ENCODE data around the gene CHMP5. TPM values are rescaled to one million over a fixed set of nuclear protein-coding genes. Genes with fewer than 3 reads are reported as not detected.

The CHMP5 gene
- polyA plus RNA-seq, 3 donors = 27.3 to 104 (median 51.4) TPM

DNA sequence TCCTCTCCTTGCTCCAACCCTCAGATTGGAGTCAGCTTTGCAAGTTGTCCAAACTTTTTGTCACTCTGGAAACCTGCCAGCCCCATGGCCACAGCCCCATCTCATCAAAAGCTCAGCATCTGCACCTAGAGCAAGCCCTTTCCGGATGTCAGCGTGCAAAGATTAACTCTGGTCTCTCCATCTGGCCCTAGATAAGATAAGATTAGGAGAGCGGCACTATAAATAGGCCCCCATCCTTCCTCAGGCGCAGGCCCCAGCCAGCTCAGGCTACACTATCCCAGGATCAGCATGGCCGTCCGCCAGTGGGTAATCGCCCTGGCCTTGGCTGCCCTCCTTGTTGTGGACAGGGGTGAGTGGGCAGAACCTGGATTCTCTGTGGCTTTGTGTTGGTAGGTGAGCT is 24.9 kb upstream of the CHMP5 start, which contains the start of gene SPINK4:
SPINK4 (plus strand) TSS at position 247 of the 400 bp plus-strand sequence; CDS start at position 289, 42 bp downstream.
- no peak within 1 kb of the TSS for H3K27ac ChIP-seq (ENCODE audit: low read depth, low read length)
- 43 to 48% (median 44%) methylated on average over 7 of the region's 7 CpGs for WGBS, 3 donors

DNA sequence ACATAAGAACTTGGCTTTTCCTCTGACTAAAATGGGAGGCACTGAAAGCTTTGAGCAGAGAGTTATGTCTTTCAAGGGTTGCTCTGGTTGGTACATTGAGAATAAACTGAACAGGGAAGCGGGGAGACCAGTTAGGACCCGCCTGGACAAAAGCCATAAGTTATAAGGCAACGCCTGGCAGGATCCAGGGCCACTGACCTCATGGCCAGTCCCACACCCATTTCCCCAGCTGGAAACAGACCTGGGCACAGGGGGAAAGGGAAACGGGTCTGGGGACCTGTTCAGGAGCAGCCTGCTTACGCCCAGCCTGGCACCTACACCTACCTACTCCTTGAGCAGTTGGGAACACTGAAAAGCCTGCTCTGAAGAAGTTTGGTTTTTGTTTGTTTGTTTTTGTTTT is 23.6 kb upstream of the CHMP5 start:
- WGBS, 3 donors = 60 to 82% (median 72%) methylated on average over 5 of the region's 5 CpGs
- no peak overlapping the region for H3K27ac ChIP-seq (ENCODE audit: low read depth, low read length)

DNA sequence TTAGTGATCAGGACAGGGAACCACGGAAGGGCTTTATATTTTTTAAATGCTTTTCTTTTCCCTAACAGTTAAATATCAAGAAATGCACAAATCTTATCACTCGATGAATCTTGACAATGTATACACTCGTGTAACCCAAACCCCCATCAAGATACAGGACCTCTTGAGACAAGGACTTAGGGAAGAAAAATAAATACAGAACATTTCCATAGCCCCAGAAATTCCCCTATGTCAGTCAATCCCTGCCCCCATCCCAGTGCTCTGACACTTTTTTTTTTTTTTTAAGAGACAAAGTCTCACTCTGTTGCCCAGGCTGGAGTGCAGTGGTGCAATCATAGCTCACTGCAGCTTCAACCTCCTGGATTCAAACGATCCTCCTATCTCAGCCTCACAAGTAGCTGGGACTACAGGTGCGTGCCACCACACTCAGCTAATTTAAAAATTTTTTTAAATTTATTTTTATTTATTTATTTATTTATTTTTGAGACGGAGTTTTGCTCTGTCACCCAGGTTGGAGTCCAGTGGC is 22.2 kb upstream of the CHMP5 start:
- 75 to 85% (median 77%) methylated on average over 6 of the region's 6 CpGs for WGBS, 3 donors
- no peak overlapping the region for H3K27ac ChIP-seq (ENCODE audit: low read depth, low read length)

DNA sequence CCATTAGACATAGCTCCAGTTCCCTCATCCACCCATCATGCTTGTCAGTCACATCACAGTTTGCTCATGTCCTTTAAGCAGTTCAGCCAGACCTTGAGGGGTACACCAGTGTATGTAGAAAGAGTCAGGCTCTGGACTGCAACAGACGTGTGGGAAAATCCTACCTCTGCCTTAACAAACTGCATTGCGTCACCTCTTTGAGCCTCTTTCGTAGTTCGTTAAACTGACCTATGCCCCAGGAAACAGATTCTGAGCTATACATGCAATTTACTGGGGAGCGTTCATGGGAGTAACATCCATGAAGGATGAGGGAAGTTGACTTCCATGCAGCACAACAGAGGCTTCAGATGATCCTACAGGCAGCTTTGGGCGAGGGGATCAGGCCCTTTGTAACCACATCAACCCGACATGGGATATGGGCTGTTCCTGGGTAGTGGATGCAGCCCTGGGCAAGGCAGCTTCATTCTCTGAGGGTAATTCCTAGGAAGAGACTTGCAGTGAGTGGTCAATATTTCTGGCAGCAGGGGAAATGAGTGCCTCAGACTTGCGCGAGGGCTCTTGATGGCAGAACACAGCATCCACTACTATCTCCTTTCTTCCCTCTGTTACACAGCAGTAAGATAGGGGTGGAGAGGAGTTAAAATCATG is 20.6 kb upstream of the CHMP5 start:
- H3K27ac ChIP-seq (ENCODE audit: low read depth, low read length) = no peak overlapping the region
- WGBS, 3 donors = 72 to 78% (median 74%) methylated on average over 9 of the region's 9 CpGs

DNA sequence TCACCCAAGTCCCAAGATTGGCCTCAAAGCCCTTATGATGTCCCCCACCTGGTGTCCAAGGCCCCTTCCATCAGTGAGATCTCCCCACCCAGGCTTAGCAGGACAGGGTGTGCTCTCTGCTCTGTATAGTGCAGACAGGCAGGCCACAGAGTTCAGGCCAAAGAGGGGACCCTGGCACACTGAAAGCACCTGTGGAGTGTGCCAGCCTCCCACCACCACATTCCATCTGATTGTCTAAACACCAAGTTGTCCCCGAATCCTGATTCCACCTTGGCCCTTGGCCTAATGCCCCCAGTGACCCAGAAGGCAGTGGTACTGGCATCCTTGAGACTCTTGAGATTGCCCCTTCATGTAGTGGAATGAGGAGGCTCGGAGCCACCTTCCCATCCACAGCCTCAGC is 19.5 kb upstream of the CHMP5 start:
- WGBS, 3 donors = 91 to 98% (median 96%) methylated on average over 2 of the region's 2 CpGs
- no peak overlapping the region for H3K27ac ChIP-seq (ENCODE audit: low read depth, low read length)

DNA sequence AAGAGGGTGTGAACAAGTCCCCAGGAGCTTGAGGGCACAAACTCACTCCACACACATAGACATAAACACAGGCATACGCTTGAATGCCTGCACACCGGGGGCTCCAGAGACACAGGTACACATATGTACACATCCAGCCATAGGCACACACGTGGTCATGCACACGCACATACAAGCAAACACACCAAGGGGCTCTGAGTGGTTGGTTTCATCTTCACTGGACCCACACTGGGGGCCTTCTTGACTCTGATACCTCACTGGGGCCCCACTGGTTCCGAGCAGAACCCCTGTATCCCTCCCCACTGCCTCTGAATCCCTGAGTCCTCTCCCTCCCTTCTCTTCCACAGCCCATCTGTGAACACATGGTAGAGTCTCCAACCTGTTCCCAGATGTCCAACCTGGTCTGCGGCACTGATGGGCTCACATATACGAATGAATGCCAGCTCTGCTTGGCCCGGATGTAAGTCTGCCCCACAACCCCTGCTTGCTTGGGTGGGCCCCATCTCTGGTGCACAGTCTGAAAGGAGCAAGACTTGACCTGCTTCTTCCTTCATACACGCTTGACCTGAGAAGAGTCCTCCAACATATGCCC is 18.5 kb upstream of the CHMP5 start:
- WGBS, 3 donors = 90 to 94% (median 91%) methylated on average over 9 of the region's 9 CpGs
- no peak overlapping the region for H3K27ac ChIP-seq (ENCODE audit: low read depth, low read length)

DNA sequence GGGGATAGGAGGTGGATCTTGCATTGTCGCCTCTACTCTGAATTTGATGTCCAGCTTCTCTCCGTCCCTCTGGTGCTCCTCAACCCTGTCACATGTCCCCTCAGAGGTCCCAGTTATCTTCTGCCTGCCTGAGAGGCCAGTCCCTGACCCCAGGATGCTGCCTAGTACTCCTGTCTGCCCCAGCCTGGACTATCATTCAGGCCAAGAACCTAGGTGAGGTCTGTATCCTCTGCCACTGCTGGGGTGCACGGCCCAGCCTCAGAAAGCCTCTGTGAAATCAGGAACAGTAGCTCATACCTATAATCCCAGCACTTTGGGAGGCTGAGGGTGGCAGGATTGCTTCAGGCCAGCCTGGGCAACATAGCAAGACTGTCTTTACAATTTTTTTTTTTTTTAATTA is 16.2 kb upstream of the CHMP5 start:
- no peak overlapping the region for H3K27ac ChIP-seq (ENCODE audit: low read depth, low read length)
- WGBS, 3 donors = 94 to 98% (median 95%) methylated on average over 3 of the region's 3 CpGs

DNA sequence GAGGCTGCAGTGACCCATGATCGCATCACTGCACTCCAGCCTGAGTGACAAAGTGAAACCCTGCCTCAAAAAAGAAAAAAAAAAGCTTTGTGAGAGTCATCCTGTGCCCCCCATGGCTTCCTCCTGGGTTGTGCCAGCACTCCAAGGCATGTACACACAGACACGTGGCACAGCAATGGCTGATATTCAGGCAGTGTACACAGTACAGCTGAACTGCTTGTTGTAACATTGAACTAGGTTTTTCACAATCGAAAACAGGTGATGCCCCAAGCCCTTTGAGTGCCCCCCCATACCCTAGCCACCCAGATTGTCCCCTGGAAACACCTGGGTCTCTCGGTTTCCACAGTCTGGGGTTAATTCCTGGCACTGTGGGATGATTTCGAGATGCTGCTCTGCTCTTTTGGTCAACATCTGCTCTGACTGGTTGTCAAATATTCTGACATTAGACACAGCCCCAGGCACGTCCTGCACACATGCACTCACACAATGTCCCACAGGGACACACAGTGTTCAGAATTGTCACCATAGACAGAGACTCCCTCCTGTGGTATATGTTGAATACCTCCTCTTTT is 15.7 kb upstream of the CHMP5 start:
- H3K27ac ChIP-seq (ENCODE audit: low read depth, low read length) = no peak overlapping the region
- 72 to 81% (median 80%) methylated on average over 6 of the region's 6 CpGs for WGBS, 3 donors

DNA sequence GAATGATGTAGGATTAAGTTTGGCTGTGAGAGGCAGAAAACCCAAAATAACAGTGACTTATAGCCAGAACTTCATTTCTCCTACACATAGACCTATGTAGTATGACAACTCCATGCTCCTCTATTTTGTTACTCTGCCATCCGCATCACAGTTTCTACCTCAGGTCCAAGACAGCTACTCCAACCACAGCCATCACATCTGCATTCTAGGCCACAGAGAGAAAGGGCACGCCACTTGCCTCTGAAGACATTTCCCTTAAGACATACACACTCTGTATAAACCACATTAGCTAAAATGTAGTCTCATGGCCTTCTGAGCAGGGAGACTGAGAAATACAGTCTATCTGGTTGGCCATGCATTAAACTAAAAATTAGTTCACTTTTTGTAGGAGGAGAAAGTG is 14.9 kb upstream of the CHMP5 start:
- no peak overlapping the region for H3K27ac ChIP-seq (ENCODE audit: low read depth, low read length)
- WGBS, 3 donors = 90 to 100% (median 92%) methylated on average over 2 of the region's 2 CpGs

DNA sequence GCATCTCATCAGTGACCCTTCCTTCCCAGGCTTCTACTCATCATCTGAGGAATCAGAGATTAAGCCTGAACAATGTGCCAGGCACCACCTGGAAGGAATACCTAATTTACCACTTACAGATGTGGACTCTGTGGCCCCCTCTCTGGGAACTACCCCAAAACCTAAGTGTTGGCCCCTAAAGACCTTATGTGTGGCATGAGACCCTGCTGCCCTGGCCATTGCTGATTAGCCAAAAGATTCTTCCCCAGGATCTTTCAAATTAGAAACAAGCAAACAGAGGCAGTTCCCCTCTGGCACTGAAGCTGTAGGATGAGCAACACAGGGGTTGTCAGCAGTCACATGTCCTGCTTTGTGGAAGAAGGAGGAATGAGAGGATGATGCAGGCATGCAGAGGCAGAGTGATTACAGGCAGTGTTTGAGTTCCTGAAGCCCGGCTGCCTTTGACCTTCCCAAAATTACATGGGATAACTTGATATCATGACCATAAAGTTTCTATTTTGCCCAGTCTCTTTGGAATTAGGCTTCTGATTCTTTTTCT is 14.3 kb upstream of the CHMP5 start:
- no peak overlapping the region for H3K27ac ChIP-seq (ENCODE audit: low read depth, low read length)
- 71 to 83% (median 77%) methylated on average over 1 of the region's 1 CpG for WGBS, 3 donors

DNA sequence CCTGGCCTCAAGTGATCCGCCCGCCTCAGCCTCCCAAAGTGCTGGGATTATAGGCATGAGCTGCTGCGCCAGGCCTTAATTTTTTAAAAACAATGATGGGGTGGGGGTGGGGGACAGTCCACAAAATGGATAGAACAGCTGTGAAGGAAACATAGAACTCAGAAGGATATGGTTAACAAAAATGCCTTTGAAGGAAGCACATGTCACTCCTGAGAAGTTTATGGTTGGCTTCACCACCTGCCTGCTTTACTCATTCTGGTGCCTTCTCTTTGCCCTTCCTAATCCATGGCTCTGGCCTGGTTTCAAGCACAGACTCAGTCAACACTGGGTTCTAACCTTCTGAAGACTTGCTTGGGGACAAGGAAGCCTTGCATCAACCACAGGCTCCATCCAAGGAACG is 10.6 kb upstream of the CHMP5 start:
- H3K27ac ChIP-seq (ENCODE audit: low read depth, low read length) = no peak overlapping the region
- 94 to 97% (median 96%) methylated on average over 4 of the region's 4 CpGs for WGBS, 3 donors

DNA sequence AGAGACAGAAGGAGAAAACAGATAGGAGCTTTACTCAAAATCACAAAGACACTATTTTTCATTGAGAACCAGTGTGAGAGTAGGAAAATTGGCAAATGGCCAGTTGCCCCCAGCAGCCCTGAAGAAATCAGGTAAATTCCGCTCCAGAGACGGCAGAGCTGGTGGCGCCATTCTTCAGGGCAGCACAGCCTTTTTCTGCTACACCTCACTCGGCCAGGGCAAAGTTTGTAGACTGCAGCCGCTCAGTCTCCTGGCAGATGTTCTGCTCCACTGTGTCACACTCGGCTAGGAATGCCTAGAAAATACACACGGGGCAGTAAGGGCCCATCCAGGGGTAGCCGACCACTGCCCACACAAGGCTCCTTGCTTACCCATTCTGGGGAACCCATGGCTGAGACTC is 9.8 kb upstream of the CHMP5 start:
- 92 to 98% (median 95%) methylated on average over 8 of the region's 8 CpGs for WGBS, 3 donors
- H3K27ac ChIP-seq (ENCODE audit: low read depth, low read length) = no peak overlapping the region

DNA sequence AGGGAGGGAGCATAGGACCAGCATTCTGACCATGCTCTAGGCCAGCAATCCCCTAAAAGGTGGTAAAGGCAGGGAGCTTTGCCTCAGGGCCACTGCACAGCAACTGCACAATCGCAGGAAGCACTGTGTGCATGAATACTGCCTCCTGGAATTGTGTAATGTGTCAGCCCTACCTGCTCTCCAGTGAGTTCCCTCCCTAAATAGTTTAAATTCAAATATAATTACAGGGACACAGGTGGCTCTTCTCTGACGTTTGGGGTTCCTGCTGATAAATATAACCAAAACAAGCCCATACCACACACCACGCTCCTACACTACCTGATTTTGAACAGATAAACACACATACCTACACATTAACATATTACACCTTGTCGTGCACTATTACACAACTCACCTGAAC is 9.4 kb upstream of the CHMP5 start:
- WGBS, 3 donors = 89 to 92% (median 91%) methylated on average over 4 of the region's 4 CpGs
- no peak overlapping the region for H3K27ac ChIP-seq (ENCODE audit: low read depth, low read length)

DNA sequence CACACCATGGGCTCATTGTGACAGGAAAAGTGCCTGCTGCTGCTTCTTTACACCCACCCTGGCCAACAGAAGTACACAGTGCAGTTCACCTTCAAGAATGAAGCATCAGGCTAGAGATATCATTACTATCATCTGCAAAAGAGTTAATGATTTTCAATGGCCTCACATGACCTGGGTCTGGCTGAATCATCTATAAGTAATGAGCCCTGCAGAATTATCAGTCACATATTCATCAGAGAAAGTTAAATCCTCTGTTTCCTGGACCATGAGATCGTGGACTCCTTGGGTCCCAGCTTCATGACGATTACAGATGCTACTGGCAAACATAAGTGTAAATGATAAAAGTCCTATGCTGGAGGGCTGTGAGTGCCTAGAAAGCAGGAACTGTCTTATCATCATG is 8.6 kb upstream of the CHMP5 start:
- WGBS, 3 donors = 85 to 94% (median 89%) methylated on average over 2 of the region's 2 CpGs
- H3K27ac ChIP-seq (ENCODE audit: low read depth, low read length) = no peak overlapping the region

DNA sequence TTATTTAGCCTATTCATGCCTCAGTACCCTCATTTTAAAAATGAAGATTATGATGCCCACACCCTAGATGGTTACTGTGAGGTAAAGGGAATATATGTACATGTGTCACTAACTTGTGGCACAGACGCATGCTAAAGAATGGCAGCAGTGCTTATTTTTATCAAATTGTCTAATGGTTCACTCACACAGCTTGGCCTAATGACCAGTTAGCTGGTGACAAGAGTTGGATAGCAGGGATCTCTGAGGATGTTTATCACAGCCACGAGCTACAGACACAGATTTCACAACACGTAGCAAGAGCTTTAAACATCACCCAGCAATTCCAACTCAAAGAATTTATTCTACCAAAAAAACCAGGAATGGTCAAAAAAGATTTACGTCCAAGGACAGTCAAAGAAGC is 7.6 kb upstream of the CHMP5 start:
- 83 to 92% (median 87%) methylated on average over 4 of the region's 4 CpGs for WGBS, 3 donors
- no peak overlapping the region for H3K27ac ChIP-seq (ENCODE audit: low read depth, low read length)

DNA sequence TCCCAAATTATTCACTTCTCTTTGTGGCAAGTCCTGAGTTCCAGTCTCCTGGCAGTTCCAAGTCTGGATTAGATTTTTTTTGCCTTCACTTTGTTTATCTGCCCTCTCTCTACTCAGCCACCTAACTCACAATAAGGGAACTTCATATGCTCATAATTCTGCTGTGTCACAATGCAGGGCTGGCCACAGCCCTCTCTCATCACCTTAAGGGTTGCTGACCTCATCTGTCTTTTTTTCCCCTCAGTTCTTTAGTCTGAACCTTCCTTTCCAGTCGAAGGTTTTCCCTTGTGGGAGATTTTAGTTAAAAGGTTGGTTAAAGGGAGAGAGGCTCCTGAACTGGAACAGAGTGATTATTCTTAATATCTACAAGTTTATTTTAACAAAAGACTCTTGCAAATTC is 4.5 kb upstream of the CHMP5 start:
- H3K27ac ChIP-seq (ENCODE audit: low read depth, low read length) = no peak overlapping the region
- 73 to 86% (median 86%) methylated on average over 1 of the region's 1 CpG for WGBS, 3 donors

DNA sequence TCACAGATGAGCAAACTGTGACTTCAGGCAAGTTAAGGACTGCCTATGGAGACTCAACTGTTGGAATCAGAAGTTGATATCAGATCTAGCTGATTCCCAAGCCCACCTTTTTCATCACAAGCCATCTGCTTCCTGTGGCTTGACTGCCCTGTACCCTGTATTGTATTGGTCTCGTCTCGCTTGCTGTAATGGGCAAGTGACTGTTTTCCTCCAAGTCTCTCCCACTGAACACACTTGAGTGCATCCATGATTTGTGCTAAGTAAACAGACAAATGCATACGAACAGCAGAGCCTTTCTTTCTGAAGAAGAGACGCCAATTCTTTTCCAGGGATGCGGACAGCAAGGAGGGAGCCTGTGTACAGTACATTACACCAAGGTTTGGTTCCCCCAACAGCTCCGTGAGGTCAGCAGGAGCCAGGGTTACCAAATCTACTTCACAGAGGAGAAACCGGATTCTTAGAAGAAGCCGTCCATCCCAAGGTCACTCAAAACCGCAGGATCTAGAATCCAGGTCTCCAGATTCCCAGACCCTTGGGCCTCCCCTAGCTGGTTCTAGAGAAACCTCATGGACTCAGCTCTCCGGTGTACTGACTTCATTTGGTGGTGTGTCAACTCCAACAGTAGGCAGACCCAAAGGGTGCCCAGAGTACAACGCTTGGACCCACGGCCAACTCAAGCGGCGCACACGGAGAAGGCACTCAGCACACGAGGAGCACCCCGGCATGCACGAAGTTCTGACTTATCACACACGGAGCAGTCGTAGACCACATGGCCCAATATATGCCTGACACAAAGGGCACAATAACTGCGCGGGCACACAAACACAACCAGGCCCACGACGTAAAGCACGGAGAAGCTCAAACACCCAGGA is 1.5 kb upstream of the CHMP5 start:
- 8% methylated on average over 25 of the region's 25 CpGs for WGBS, 3 donors
- H3K27ac ChIP-seq (ENCODE audit: low read depth, low read length) = no peak overlapping the region

DNA sequence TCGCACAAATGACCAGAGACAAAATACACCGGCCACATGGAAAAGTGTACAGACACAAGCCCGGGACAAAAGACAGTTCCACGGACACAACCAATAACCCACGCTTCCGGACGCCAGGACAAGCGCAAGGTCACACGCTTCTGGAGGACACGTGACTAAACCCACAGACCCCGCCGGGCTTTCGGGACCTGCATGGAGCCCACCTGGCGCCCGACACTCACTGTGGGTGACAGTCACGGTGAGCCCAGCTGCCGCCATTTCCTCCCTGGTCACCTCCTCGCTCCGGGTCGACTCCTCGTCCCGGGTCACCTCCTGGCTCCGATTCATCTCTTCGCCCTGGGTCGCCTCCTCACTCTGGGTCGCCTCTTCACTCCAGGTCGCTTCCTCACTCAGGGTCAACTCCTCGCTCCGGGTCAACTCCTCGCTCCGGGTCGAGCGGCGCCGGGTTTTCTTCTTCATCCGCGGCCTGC is 811 bp upstream of the CHMP5 start:
- H3K27ac ChIP-seq (ENCODE audit: low read depth, low read length) = peak overlapping the region; percentile 87
- WGBS, 3 donors = 0% methylated on average over 35 to 37 of the region's 37 CpGs

Data from adipose tissue (tissue), 3 donors.